GM12892 (cell line): ENCODE measurements around the gene OR4F6.

Experiments used
- DNase-seq: peaks from one replicate; pipeline ENCODE4 v3.0.0; 2011; ENCODE audit not compliant: insufficient read length
- FAIRE-seq: peaks from 2 replicates; lab custom pipeline; 2011; peaks lifted over from hg19 to GRCh38; lab: Jason Lieb, UNC
- POLR2A ChIP-seq: IDR thresholded peaks from 2 replicates; pipeline ENCODE4 v1.6.1; 2011; ENCODE audit warnings: low read depth, low read length, control low read depth
- POLR2AphosphoS5 ChIP-seq: IDR thresholded peaks from 2 replicates; pipeline ENCODE4 v1.6.1; 2011; ENCODE audit warnings: low read depth, low read length, control low read depth
- TAF1 ChIP-seq: IDR thresholded peaks from 2 replicates; pipeline ENCODE4 v1.6.1; 2011; ENCODE audit warnings: low read depth, mild to moderate bottlenecking, control low read depth, low read length, borderline replicate concordance

OR4F6 gene

DNA sequence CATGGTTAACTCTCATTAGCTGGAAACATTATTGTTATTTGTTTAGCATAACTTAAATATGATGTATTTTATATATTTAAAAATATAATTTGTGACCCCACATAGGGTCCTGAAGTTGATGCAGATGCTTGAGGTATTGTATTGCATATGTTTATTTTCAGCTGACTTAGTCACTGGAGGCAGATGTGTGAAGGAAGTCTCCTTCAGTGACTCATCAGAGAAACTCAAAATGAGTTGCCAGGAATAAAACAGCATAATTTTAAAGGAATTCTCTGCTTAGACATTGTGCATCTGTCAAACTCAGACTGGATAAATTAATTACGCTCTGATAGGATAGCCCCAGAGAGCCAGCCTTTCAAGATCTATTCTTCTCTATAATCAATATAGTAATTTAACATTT lies 7.9 kb upstream of the OR4F6 start:
- DNase-seq, result no peak
- FAIRE-seq, result no peak
- TF ChIP-seq TAF1, result no peak
- no peak for TF ChIP-seq POLR2A
- no peak for TF ChIP-seq POLR2AphosphoS5

DNA sequence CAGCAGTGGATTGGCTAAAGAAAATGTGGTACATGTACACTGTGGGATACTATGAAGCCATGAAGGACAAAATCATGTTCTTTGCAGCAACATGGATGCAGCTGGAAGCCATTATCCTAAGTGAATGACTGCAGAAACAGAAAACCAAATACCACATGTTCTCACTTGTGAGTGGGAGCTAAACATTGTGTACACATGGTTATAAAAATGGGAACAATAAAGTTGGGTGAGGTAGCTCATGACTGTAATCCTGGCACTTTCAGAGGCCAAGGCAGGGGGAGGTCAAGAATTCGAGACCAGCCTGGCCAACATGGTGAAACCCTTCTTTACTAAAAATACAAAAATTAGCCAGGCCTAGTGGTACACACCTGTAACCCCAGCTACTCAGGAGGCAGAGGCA lies 3.6 kb upstream of the OR4F6 start:
- TF ChIP-seq TAF1 (no peak), POLR2A (no peak), POLR2AphosphoS5 (no peak)
- FAIRE-seq (no peak), DNase-seq (no peak)

DNA sequence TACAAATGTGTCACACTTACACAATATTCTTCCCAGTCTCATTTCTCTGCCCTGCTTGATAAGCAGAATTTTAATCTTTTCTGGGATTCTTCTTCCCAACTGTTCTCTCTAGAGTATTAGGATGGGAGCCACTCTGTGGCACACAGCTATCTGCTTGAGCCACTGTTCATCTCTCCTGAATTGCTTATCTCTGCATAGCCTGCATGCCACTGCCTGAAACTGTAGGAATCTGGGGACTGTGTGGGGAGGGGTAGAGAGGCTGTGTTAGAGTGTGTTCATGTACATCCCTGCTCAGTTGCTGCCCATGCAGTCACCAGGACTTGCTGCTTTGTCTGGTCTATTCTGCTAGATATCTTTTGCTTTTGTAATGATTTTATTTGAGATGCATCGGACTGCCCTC lies 2.3 kb upstream of the OR4F6 start:
- no peak for FAIRE-seq
- TF ChIP-seq POLR2A, result no peak
- TF ChIP-seq POLR2AphosphoS5, result no peak
- TF ChIP-seq TAF1, result no peak
- no peak for DNase-seq

DNA sequence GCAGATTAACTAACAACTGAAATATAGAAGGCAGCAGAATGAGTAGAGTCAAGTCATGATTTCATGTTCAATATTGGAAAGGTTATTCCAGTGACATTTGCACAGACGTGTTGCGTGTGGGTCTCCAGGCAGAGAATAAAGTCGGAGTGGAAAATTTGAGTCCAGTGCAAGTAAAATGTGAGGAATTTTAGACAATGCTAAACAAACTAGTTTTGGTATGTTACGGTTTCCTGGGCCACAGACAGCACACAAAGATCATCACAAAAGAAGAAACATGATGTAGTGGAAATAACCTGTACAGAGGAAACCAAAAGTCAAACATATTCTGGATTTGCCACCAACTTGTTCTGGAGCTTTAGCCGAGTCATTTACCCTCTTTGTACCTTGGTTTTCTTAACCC lies 367 bp downstream of the OR4F6 start:
- FAIRE-seq (no peak), DNase-seq (no peak)
- TF ChIP-seq POLR2AphosphoS5 (no peak), POLR2A (no peak), TAF1 (no peak)

DNA sequence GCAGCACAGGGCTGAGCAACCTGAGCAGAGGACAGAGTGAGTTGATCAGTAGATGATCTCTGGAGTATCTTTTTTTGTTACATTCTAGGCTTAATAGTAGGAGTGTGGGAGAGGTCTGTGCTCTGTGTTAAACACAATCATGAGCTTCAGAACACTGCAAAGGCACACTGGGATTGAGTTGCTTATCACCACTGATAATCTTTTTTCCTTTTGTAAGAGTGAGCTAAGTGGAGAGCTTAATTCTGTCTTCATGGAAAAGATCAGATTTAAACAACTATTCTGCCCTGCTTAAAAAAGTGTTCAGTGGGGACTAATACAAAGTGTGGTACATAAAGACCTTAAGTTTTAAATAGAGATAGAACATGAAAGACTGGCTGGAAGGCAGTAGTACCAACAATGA lies 1.1 kb downstream of the OR4F6 start:
- FAIRE-seq (no peak), DNase-seq (no peak)
- TF ChIP-seq TAF1 (no peak), POLR2AphosphoS5 (no peak), POLR2A (no peak)

DNA sequence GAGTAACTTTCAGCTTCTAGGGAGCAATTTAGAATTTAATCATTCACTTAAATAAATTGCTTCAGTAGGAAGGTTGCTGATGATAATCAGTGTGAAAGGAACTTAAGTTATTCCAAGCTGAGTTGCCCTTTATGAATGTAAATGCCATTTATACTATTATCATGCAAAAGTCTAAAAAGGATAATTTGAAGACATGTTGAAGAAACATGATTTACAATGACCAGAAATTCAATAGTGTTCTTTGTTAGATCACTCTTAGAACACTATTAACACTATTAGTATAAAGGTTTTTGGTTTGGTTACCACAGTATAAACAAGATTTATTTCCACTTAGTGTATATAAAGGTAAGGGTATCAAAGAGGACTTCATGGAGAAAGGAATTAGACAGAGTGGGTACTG lies 1.6 kb downstream of the OR4F6 start:
- FAIRE-seq (no peak), DNase-seq (no peak)
- TF ChIP-seq POLR2AphosphoS5, result no peak
- no peak for TF ChIP-seq TAF1
- TF ChIP-seq POLR2A, result no peak

DNA sequence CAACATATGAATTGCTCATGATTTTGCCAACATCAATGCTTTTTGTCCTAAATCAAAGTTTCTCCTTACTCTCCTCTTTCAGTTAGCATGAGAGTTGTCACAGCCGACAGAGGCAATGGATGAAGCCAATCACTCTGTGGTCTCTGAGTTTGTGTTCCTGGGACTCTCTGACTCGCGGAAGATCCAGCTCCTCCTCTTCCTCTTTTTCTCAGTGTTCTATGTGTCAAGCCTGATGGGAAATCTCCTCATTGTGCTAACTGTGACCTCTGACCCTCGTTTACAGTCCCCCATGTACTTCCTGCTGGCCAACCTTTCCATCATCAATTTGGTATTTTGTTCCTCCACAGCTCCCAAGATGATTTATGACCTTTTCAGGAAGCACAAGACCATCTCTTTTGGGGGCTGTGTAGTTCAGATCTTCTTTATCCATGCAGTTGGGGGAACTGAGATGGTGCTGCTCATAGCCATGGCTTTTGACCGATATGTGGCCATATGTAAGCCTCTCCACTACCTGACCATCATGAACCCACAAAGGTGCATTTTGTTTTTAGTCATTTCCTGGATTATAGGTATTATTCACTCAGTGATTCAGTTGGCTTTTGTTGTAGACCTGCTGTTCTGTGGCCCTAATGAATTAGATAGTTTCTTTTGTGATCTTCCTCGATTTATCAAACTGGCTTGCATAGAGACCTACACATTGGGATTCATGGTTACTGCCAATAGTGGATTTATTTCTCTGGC lies 2.5 kb downstream of the OR4F6 start:
- FAIRE-seq (peak; percentile 27), DNase-seq (no peak)
- TF ChIP-seq TAF1 (no peak), POLR2AphosphoS5 (no peak), POLR2A (no peak)

DNA sequence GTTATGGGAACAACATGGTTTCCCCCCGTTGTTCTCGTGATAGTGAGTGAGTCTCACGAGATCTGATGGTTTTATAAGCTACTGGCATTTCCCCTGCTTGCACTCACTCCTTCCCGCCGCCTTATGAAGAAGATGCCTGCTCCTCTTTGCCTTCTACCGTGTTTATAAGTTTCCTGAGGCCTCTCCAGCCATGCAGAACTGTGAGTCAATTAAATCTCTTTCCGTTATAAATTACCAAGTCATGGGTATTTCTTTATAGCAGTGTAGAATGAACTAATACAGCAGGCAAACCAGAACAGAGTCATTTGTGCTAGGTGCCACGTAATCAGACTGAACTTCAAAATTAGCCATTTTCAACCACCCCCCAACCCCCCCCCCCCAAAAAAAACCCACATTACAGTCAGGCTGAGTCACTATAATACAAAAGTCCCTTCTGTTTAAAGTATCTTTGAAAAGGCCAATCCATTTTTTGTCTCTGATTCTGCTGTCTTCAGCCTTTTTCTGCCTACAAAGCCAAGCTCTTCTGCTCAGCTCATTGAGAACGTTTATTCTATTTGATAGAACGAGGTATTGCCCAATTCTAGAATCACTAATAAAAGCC lies 4.1 kb downstream of the OR4F6 start:
- no peak for TF ChIP-seq TAF1
- no peak for TF ChIP-seq POLR2A
- no peak for TF ChIP-seq POLR2AphosphoS5
- DNase-seq (no peak), FAIRE-seq (no peak)

DNA sequence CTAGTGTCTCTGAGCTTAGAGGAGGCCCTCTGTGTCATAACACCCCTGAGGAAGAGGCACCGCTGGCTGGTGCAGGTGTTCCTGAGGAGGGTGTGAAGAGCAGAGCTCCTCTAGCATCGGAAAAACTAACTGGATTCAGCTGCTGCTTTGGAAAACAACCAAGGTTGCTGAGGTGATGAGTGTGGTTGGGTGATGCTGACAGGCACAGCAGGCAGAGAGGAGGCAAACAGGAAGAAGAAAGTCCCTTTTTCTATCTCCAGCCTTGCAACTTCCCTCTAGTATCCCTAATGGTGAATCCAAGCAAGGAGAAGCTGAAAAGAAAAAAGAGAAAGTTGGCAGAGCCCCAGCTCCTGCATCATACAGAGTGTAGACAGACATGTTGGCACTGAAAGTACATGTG lies 4.9 kb downstream of the OR4F6 start:
- FAIRE-seq, result no peak
- no peak for TF ChIP-seq POLR2A
- no peak for DNase-seq

DNA sequence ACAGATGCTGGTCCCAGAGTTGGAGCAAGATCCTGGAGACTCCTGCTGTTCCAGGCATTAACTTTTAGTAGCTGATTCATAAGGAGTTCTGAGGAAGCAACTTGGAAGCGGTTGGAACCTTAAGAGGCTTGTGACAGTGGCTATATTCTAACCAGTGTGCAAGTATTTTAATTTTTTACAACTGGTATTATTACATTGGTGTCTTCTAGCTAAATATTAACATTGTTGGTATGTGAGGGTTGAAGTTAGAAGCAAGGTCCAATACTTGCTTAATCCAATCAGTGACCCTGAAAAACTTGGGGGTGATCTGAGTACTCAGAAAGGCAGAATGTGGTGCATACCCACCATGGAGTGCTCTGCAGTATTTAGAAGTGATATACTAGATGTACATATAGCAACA lies 7.1 kb downstream of the OR4F6 start:
- FAIRE-seq (no peak), DNase-seq (no peak)
- no peak for TF ChIP-seq POLR2AphosphoS5
- TF ChIP-seq TAF1, result no peak
- no peak for TF ChIP-seq POLR2A

DNA sequence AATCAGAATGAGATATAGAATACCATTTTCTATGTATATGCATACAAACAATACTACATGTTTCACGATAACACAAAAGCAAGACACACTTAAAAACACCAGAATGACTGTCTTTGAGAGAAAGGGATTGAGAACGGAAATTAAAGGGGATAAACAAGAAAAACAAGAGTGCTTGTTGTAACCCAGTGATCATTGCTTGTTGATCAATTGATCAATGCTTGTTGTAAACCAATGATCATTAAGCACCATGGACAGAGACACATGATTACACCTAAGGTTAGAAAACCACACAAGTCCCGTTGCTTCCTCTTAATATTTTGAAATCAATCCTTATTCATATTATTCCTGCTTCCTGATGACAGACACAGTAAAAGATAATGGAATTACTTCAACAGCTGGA lies 7.6 kb downstream of the OR4F6 start:
- no peak for DNase-seq
- FAIRE-seq, result no peak

DNA sequence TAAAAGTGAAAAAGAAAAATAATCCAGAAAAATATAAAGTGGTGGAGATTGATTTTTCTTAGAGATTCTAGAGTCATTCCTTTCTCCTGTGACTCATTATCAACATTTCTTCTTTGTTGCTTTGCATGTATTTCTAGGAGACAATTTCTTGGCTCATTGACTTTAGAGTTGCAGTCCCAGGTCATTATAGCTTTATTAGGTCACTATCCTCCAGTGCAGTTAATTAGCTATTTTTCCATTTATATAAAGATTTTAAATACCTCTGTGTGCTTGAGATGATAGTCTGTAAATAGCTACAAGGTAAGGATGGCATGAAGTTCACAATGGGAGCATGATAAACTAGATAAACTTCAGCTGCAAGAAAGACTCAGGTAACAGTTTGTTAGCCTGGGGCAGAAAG lies 8.6 kb downstream of the OR4F6 start, which contains the start of gene OR4F15:
Gene OR4F15 (plus strand): TSS at position 301 of the 400 bp plus-strand sequence. CDS start 5,985 bp downstream, outside the sequence.
- DNase-seq, result no peak
- TF ChIP-seq POLR2A, result no peak
- no peak for TF ChIP-seq POLR2AphosphoS5
- no peak for TF ChIP-seq TAF1

More for the DNA sequence above, 7.6 kb downstream of the OR4F6 start:
- TF ChIP-seq TAF1 (no peak), POLR2A (no peak), POLR2AphosphoS5 (no peak)

DNA sequence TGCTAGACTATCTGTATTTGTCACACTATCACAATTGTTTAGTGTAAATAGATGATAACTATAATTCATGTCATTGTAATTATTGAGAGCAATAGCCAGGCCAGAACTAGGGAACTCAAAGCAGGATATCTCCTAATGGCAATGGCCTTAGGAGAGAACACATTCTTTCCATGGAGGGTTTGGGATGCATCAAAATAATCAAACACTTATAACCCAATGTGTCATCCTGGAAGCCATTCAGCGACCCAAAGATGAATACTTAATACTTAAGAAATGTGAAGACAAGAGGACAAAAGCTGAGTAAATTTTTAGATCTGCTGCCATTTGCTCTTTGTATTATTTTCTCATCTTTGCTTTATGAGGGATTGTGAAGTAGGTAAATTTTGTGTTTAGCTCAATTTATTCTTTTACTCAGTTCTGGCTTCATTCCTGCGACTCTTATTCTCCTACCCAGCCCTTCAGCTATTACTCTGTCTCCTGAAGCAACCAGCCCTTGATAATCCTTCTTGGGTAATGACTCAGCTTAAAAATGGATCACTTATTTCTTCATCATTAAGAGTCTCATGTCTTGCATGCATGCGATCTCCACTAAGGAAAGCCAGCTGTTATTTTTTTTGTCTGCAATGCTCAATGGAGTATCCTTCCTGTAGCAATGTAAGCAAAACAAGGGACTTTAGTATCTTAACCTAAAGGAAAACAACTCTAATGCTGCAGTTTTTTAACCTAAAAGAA lies 10.7 kb downstream of the OR4F6 start:
- FAIRE-seq (no peak), DNase-seq (no peak)
- TF ChIP-seq POLR2AphosphoS5, result no peak
- TF ChIP-seq TAF1, result no peak
- TF ChIP-seq POLR2A, result no peak

More for the DNA sequence above, 8.6 kb downstream of the OR4F6 start, which contains the start of gene OR4F15:
- no peak for FAIRE-seq
